ENCODE data around the gene TCERG1L.

- TF ChIP-seq POLR2A (IDR thresholded peaks at IDR 0.05; ENCODE audit: low read depth, low read length) = no peak
- TF ChIP-seq POLR2AphosphoS5 (IDR thresholded peaks at IDR 0.05; ENCODE audit: low read depth, low read length) = no peak
- no peak for TF ChIP-seq TAF1 (IDR thresholded peaks at IDR 0.05; ENCODE audit: borderline replicate concordance, low read depth, low read length)
Observed at GRCh38 chr10:131055437-131055836, 256.1 kb downstream of the TCERG1L start.
